ENCODE results near the gene CIAO2A. TPM values are rescaled to one million over a fixed set of nuclear protein-coding genes. Genes with fewer than 3 reads are reported as not detected.

Gene CIAO2A
- total RNA-seq, 1 donor from 2014 or later: 39.3 TPM

DNA sequence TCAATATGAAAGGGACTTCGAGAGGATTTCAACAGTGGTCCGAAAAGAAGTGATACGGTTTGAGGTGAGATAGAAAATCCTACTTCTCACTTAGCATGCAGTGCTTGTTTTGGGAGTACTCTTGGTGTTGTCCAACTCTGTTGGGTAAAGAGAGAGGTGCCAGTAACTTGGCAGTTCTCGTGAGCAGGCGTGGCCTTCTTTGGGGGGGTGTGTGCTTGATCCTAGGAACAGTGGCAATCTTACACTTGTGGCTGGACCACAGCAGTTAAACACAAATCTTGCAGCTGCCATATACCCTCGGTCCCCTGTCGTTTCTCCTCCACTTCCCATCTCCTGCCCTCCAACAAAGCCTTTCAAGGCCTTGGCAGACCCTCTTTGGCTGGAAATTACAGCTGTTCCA lies 42.7 kb upstream of the CIAO2A start:
- no peak for DNase-seq (ENCODE audit: low spot score in 2 of 2, unreplicated experiment in 2 of 2)
- H3K27me3 Mint-ChIP-seq (ENCODE audit: low read depth): no peaks in the 10 kb centered on the region
- no peaks in the 10 kb centered on the region for H3K9me3 Mint-ChIP-seq
- H3K27ac Mint-ChIP-seq: no peak overlapping the region
- peaks cover 23% of the 10 kb centered on the region for H3K36me3 Mint-ChIP-seq
- TF ChIP-seq, protein P1, sequence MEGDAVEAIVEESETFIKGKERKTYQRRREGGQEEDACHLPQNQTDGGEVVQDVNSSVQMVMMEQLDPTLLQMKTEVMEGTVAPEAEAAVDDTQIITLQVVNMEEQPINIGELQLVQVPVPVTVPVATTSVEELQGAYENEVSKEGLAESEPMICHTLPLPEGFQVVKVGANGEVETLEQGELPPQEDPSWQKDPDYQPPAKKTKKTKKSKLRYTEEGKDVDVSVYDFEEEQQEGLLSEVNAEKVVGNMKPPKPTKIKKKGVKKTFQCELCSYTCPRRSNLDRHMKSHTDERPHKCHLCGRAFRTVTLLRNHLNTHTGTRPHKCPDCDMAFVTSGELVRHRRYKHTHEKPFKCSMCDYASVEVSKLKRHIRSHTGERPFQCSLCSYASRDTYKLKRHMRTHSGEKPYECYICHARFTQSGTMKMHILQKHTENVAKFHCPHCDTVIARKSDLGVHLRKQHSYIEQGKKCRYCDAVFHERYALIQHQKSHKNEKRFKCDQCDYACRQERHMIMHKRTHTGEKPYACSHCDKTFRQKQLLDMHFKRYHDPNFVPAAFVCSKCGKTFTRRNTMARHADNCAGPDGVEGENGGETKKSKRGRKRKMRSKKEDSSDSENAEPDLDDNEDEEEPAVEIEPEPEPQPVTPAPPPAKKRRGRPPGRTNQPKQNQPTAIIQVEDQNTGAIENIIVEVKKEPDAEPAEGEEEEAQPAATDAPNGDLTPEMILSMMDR (IDR thresholded peaks at IDR 0.05; ENCODE audit: unreplicated experiment): no peak
- H3K4me1 Mint-ChIP-seq: no peaks in the 10 kb centered on the region
- no peak overlapping the region for H3K4me3 Mint-ChIP-seq

DNA sequence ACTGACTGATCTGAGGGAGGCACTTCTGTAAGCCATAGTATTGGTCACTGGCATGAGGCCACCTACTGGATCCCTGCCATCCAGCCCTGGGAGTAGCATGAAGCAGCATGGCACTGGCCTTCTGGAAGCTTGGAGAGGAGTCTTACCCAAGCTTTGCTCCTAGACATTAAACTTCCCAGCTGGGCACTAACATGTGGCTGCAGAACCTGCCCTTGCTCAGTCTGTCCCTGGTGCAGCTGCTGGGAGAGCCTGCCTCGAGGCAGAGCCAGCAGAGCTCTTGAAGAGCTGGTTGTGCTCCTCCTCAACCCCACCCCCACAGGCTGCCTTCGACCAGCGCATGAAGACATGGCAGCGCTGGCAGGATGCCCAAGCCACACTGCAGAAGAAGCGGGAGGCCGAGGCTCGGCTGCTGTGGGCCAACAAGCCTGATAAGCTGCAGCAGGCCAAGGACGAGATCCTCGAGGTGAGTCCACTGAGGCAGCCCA lies 40.7 kb upstream of the CIAO2A start:
- Mint-ChIP-seq H3K9me3 (no peaks in the 10 kb centered on the region), H3K27me3 (ENCODE audit: low read depth) (no peaks in the 10 kb centered on the region), H3K36me3 (peaks cover 28% of the 10 kb centered on the region), H3K4me3 (no peak overlapping the region), H3K27ac (no peak overlapping the region), H3K4me1 (no peaks in the 10 kb centered on the region)
- TF ChIP-seq, protein P1 (IDR thresholded peaks at IDR 0.05; ENCODE audit: unreplicated experiment): no peak
- DNase-seq (ENCODE audit: low spot score in 2 of 2, unreplicated experiment in 2 of 2): no peak

DNA sequence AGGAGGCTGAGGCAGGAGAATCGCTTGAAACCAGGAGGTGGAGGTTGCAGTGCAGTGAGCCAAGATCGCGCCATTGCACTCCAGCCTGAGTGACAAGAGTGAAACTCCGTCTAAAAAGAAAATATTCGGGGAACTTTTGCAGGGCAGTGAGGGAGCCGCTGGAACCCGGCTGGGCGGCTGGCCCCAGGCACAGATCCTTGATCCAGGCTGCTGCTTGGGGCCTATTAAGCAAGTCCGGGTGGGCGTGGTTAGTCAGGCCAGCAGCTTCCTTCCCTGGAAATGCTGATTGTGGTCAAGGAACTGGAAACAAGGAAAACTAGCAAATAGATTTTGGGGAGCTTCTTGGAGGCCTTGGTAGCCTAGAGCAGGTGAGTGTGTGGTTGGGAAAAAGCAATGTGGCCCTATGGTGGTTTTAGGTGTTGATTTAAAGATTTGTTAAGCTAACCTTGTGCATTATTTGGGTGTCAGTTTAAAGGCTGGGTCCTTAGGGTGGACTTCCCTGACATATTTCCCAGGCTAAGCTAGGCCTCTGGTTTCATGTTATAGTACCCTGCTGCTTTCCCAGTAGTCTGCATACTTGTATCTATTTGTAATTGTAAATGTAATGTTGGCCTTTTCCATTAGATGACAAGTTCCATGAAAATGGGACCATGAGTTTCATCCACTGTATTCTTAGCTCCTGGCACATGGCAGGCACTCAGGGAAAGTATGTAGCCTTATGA lies 40.1 kb upstream of the CIAO2A start:
- no peak overlapping the region for H3K27ac Mint-ChIP-seq
- peaks cover 28% of the 10 kb centered on the region for H3K36me3 Mint-ChIP-seq
- H3K27me3 Mint-ChIP-seq (ENCODE audit: low read depth): no peaks in the 10 kb centered on the region
- H3K4me1 Mint-ChIP-seq: no peaks in the 10 kb centered on the region
- no peak for DNase-seq (ENCODE audit: low spot score in 2 of 2, unreplicated experiment in 2 of 2)
- TF ChIP-seq, protein P1 (IDR thresholded peaks at IDR 0.05; ENCODE audit: unreplicated experiment): no peak
- no peaks in the 10 kb centered on the region for H3K9me3 Mint-ChIP-seq
- no peak overlapping the region for H3K4me3 Mint-ChIP-seq

DNA sequence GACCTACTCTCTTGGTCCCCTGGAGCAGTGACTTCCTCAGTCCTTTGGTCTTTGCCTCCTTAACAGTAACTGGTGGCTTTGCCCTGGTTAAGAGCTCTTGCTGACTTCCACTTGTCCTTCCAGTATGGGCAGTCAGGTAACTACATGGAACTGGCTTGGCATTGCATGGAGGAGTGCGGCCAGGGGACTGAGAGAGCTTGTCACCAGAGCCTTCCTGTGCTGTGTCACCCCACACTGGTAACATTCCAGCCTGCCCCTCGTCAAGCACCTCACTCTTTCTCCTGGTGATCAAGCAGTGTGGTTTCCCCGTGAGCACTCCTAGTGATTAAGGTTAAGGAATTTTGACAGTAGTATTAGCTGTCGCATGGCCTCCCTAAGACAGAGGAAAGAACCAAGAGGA lies 38.6 kb upstream of the CIAO2A start:
- Mint-ChIP-seq H3K4me3 (no peak overlapping the region), H3K4me1 (no peaks in the 10 kb centered on the region), H3K27ac (no peak overlapping the region), H3K36me3 (peaks cover 39% of the 10 kb centered on the region), H3K9me3 (no peaks in the 10 kb centered on the region), H3K27me3 (ENCODE audit: low read depth) (no peaks in the 10 kb centered on the region)
- DNase-seq (ENCODE audit: low spot score in 2 of 2, unreplicated experiment in 2 of 2): no peak
- TF ChIP-seq, protein P1 (IDR thresholded peaks at IDR 0.05; ENCODE audit: unreplicated experiment): no peak

DNA sequence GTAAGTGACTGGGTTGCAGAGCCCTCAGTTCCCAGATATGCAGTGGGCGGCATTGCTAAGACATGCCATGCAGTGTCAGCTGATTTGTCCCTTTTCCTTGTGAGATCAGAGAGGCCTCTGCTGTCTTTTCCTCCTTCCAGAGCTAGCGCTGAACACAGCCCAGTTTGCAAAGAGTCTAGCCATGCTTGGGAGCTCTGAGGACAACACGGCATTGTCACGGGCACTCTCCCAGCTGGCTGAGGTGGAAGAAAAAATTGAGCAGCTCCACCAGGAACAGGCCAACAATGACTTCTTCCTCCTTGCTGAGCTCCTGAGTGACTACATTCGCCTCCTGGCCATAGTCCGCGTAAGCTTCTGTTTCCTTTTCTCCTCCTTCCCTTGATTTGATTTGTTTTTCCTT lies 37.9 kb upstream of the CIAO2A start:
- no peak overlapping the region for H3K4me3 Mint-ChIP-seq
- H3K9me3 Mint-ChIP-seq: no peaks in the 10 kb centered on the region
- no peak overlapping the region for H3K27ac Mint-ChIP-seq
- TF ChIP-seq, protein P1 (IDR thresholded peaks at IDR 0.05; ENCODE audit: unreplicated experiment): no peak
- H3K27me3 Mint-ChIP-seq (ENCODE audit: low read depth): no peaks in the 10 kb centered on the region
- no peak for DNase-seq (ENCODE audit: low spot score in 2 of 2, unreplicated experiment in 2 of 2)
- no peaks in the 10 kb centered on the region for H3K4me1 Mint-ChIP-seq
- peaks cover 37% of the 10 kb centered on the region for H3K36me3 Mint-ChIP-seq

Measured in mesothelial cell of epicardium (in vitro differentiated cells).